Activated T-cell treated with anti-CD3 and anti-CD28 coated beads, Interleukin-2, amount 50 U/mL, for 4 hours (primary cell): ENCODE results near the gene CHN2. TPM values are rescaled to one million over a fixed set of nuclear protein-coding genes. Genes with fewer than 3 reads are reported as not detected.

Experiments
- ATAC-seq, 2 donors: fragments of 200-7000 bp; cut with Tn5 transposase; one replicate each; pipeline ENCODE4 v1.10.0; 2021
- DNase-seq: peaks from one replicate; pipeline ENCODE4 v3.0.0-alpha.2; 2020
- H3K27me3 Mint-ChIP-seq: one replicate; pipeline ENCODE4 v1.8.0; 2021; ENCODE audit warnings: low read depth, mixed read lengths
- H3K36me3 Mint-ChIP-seq: one replicate; pipeline ENCODE4 v1.8.0; 2022; ENCODE audit warnings: mixed read lengths; ENCODE audit not compliant: insufficient read depth
- H3K4me1 Mint-ChIP-seq: one replicate; pipeline ENCODE4 v1.8.0; 2021; ENCODE audit warnings: low read depth, mixed read lengths
- H3K4me3 Mint-ChIP-seq: one replicate; pipeline ENCODE4 v1.8.0; 2021; ENCODE audit warnings: mild to moderate bottlenecking, moderate library complexity, mixed read lengths
- H3K9me3 Mint-ChIP-seq: one replicate; pipeline ENCODE4 v1.8.0; 2021; ENCODE audit warnings: mixed read lengths
- total RNA-seq, 3 donors: library from RNA; stranded (reverse); gene quantifications; one replicate each; pipeline ENCODE4 v1.2.1, GENCODE V29; 2021

CHN2 gene
- total RNA-seq, 3 donors from 2014 or later, result 1.1 to 1.5 (median 1.4) TPM

GRCh38 chr7:29320577-29320976 is 126.0 kb downstream of the CHN2 start:
- Mint-ChIP-seq H3K36me3 (no peaks in the 10 kb centered on the region), H3K4me3 (no peak overlapping the region), H3K4me1 (peaks cover 6% of the 10 kb centered on the region), H3K9me3 (no peaks in the 10 kb centered on the region), H3K27me3 (peaks cover 5% of the 10 kb centered on the region)
- ATAC-seq, result no peak
- no peak for DNase-seq

GRCh38 chr7:29322023-29322712 is 127.6 kb downstream of the CHN2 start:
- no peaks in the 10 kb centered on the region for H3K9me3 Mint-ChIP-seq
- DNase-seq, result no peak
- H3K27me3 Mint-ChIP-seq, result peaks cover 5% of the 10 kb centered on the region
- H3K36me3 Mint-ChIP-seq, result no peaks in the 10 kb centered on the region
- H3K4me3 Mint-ChIP-seq, result no peak overlapping the region
- no peak for ATAC-seq
- peaks cover 6% of the 10 kb centered on the region for H3K4me1 Mint-ChIP-seq

GRCh38 chr7:29325476-29325875 is 130.9 kb downstream of the CHN2 start:
- H3K4me1 Mint-ChIP-seq, result peaks cover 12% of the 10 kb centered on the region
- peaks cover 5% of the 10 kb centered on the region for H3K27me3 Mint-ChIP-seq
- no peaks in the 10 kb centered on the region for H3K9me3 Mint-ChIP-seq
- no peak overlapping the region for H3K4me3 Mint-ChIP-seq
- no peaks in the 10 kb centered on the region for H3K36me3 Mint-ChIP-seq
- ATAC-seq (no peak), DNase-seq (no peak)

- H3K4me1 Mint-ChIP-seq, result peaks cover 9% of the 10 kb centered on the region
- ATAC-seq, result no peak
- no peaks in the 10 kb centered on the region for H3K9me3 Mint-ChIP-seq
- no peaks in the 10 kb centered on the region for H3K36me3 Mint-ChIP-seq
- H3K27me3 Mint-ChIP-seq, result peaks cover 7% of the 10 kb centered on the region
- DNase-seq, result no peak
- no peak overlapping the region for H3K4me3 Mint-ChIP-seq
Observed at GRCh38 chr7:29326864-29327263, 132.3 kb downstream of the CHN2 start.

GRCh38 chr7:29327455-29327854 is 132.9 kb downstream of the CHN2 start:
- Mint-ChIP-seq H3K36me3 (no peaks in the 10 kb centered on the region), H3K27me3 (peaks cover 7% of the 10 kb centered on the region), H3K4me1 (peaks cover 9% of the 10 kb centered on the region), H3K4me3 (no peak overlapping the region), H3K9me3 (no peaks in the 10 kb centered on the region)
- ATAC-seq (no peak), DNase-seq (no peak)

GRCh38 chr7:29328045-29328444 is 133.5 kb downstream of the CHN2 start:
- no peak overlapping the region for H3K4me3 Mint-ChIP-seq
- ATAC-seq, result no peak
- no peaks in the 10 kb centered on the region for H3K36me3 Mint-ChIP-seq
- no peaks in the 10 kb centered on the region for H3K9me3 Mint-ChIP-seq
- peaks cover 9% of the 10 kb centered on the region for H3K4me1 Mint-ChIP-seq
- H3K27me3 Mint-ChIP-seq, result peaks cover 7% of the 10 kb centered on the region
- no peak for DNase-seq

GRCh38 chr7:29328811-29329210 is 134.2 kb downstream of the CHN2 start:
- no peaks in the 10 kb centered on the region for H3K9me3 Mint-ChIP-seq
- peaks cover 9% of the 10 kb centered on the region for H3K4me1 Mint-ChIP-seq
- ATAC-seq, result no peak
- DNase-seq, result no peak
- no peak overlapping the region for H3K4me3 Mint-ChIP-seq
- peaks cover 3% of the 10 kb centered on the region for H3K27me3 Mint-ChIP-seq
- no peaks in the 10 kb centered on the region for H3K36me3 Mint-ChIP-seq

- H3K27me3 Mint-ChIP-seq, result peaks cover 3% of the 10 kb centered on the region
- DNase-seq (no peak), ATAC-seq (no peak)
- peaks cover 9% of the 10 kb centered on the region for H3K4me1 Mint-ChIP-seq
- no peaks in the 10 kb centered on the region for H3K9me3 Mint-ChIP-seq
- H3K4me3 Mint-ChIP-seq, result no peak overlapping the region
- H3K36me3 Mint-ChIP-seq, result no peaks in the 10 kb centered on the region
Observed at GRCh38 chr7:29329686-29330085, 135.1 kb downstream of the CHN2 start.

GRCh38 chr7:29330136-29330535 is 135.6 kb downstream of the CHN2 start:
- ATAC-seq, result no peak
- H3K9me3 Mint-ChIP-seq, result no peaks in the 10 kb centered on the region
- no peak overlapping the region for H3K4me3 Mint-ChIP-seq
- no peak for DNase-seq
- peaks cover 9% of the 10 kb centered on the region for H3K4me1 Mint-ChIP-seq
- peaks cover 3% of the 10 kb centered on the region for H3K27me3 Mint-ChIP-seq
- no peaks in the 10 kb centered on the region for H3K36me3 Mint-ChIP-seq

GRCh38 chr7:29331163-29331562 is 136.6 kb downstream of the CHN2 start:
- no peak for ATAC-seq
- no peaks in the 10 kb centered on the region for H3K36me3 Mint-ChIP-seq

GRCh38 chr7:29332042-29332811 is 137.7 kb downstream of the CHN2 start:
- DNase-seq (no peak), ATAC-seq (no peak)
- H3K9me3 Mint-ChIP-seq, result no peaks in the 10 kb centered on the region
- peaks cover 3% of the 10 kb centered on the region for H3K27me3 Mint-ChIP-seq
- H3K36me3 Mint-ChIP-seq, result no peaks in the 10 kb centered on the region
- H3K4me1 Mint-ChIP-seq, result peaks cover 15% of the 10 kb centered on the region
- H3K4me3 Mint-ChIP-seq, result no peak overlapping the region

More at GRCh38 chr7:29331163-29331562, 136.6 kb downstream of the CHN2 start:
- H3K27me3 Mint-ChIP-seq, result peaks cover 3% of the 10 kb centered on the region
- no peak overlapping the region for H3K4me3 Mint-ChIP-seq
- H3K4me1 Mint-ChIP-seq, result peaks cover 9% of the 10 kb centered on the region
- no peaks in the 10 kb centered on the region for H3K9me3 Mint-ChIP-seq
- no peak for DNase-seq

GRCh38 chr7:29332875-29333855 is 138.6 kb downstream of the CHN2 start:
- H3K9me3 Mint-ChIP-seq, result no peaks in the 10 kb centered on the region
- peaks cover 24% of the 10 kb centered on the region for H3K4me1 Mint-ChIP-seq
- no peak overlapping the region for H3K4me3 Mint-ChIP-seq
- H3K36me3 Mint-ChIP-seq, result no peaks in the 10 kb centered on the region
- ATAC-seq (no peak), DNase-seq (no peak)
- peaks cover 3% of the 10 kb centered on the region for H3K27me3 Mint-ChIP-seq

- H3K9me3 Mint-ChIP-seq, result no peaks in the 10 kb centered on the region
- ATAC-seq, result no peak
- no peak overlapping the region for H3K4me3 Mint-ChIP-seq
- no peaks in the 10 kb centered on the region for H3K36me3 Mint-ChIP-seq
- H3K27me3 Mint-ChIP-seq, result peaks cover 3% of the 10 kb centered on the region
- DNase-seq, result no peak
- peaks cover 16% of the 10 kb centered on the region for H3K4me1 Mint-ChIP-seq
Observed at GRCh38 chr7:29335188-29336083, 140.9 kb downstream of the CHN2 start.
